Prostate gland (tissue), 2 donors: Measurements from ENCODE around the gene NRCAM.

Experiments
- POLR2A ChIP-seq: fragments of 450-650 bp; IDR thresholded peaks from one replicate; pipeline ENCODE4 v1.6.1; 2016; ENCODE audit warnings: antibody characterized with exemption, mild to moderate bottlenecking
- TF ChIP-seq, protein P1 (sequence below), 4 experiments: fragments of 200-600 bp in 2 of 4; fragments of 450-650 bp in 2 of 4; sonication (generic) in 2 of 4; IDR thresholded peaks; 1 replicate in 3 of 4; 2 replicates in 1 of 4; pipeline ENCODE4 v1.5.1; 2016 to 2019; ENCODE audit warnings: antibody characterized with exemption in 4 of 4, mild to moderate bottlenecking in 2 of 4, moderate library complexity in 2 of 4

DNA sequence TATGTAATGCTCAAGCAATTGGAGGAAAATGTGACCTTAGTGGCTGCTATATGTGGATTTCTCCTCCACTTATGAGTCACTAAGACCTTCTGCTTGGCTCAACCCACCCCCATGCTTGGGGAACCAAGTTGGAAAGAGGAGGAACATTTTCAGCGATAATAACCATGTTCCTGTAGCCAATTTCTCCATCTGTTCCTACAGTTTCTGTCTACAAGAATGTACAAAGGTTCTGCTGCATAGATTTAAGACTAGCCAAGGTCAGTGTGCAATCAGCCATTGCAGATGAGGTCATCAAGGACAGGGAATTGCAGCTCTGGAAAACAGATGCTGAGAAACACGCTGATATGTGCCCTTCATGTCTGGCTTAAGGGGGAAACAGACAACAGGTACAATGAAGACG is 5.6 kb upstream of the NRCAM start:
- TF ChIP-seq, protein P1, sequence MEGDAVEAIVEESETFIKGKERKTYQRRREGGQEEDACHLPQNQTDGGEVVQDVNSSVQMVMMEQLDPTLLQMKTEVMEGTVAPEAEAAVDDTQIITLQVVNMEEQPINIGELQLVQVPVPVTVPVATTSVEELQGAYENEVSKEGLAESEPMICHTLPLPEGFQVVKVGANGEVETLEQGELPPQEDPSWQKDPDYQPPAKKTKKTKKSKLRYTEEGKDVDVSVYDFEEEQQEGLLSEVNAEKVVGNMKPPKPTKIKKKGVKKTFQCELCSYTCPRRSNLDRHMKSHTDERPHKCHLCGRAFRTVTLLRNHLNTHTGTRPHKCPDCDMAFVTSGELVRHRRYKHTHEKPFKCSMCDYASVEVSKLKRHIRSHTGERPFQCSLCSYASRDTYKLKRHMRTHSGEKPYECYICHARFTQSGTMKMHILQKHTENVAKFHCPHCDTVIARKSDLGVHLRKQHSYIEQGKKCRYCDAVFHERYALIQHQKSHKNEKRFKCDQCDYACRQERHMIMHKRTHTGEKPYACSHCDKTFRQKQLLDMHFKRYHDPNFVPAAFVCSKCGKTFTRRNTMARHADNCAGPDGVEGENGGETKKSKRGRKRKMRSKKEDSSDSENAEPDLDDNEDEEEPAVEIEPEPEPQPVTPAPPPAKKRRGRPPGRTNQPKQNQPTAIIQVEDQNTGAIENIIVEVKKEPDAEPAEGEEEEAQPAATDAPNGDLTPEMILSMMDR (IDR thresholded peaks at IDR 0.05) = no peak
- TF ChIP-seq POLR2A = no peak
